Fibroblast of lung (primary cell): ENCODE results near the gene VWCE.

ENCODE experiments used
- CTCF ChIP-seq, 2 donors: IDR thresholded peaks in 1 of 2; conservative IDR thresholded peaks in 1 of 2; 1 replicate in 1 of 2; 2 replicates in 1 of 2; pipeline ENCODE4 v1.5.1; 2011 to 2012; ENCODE audit warnings: low read length in 2 of 2, control low read depth in 1 of 2, inconsistent platforms in 1 of 2, low read depth in 1 of 2, mild to moderate bottlenecking in 1 of 2
- EZH2 ChIP-seq: IDR thresholded peaks from 2 replicates; pipeline ENCODE4 v1.5.1; 2012; ENCODE audit warnings: low read length, control low read depth, mild to moderate bottlenecking; ENCODE audit errors: missing control alignments

GRCh38 chr11:61307354-61307753 lies 12.2 kb upstream of the VWCE start:
- TF ChIP-seq CTCF (conservative IDR thresholded peaks at IDR 0.05 in 1 of 2, IDR thresholded peaks at IDR 0.05 in 1 of 2; ENCODE audit: low read depth in 1 of 2, low read length in 2 of 2) (no peak), EZH2 (no peak)
